HEK293 (cell line): ENCODE data around the gene WASF2.
A peak's percentile ranks its signal among the peaks of the same experiment; 100 is the strongest.

ENCODE experiments used
- BCL11A ChIP-seq: fragments of 450-650 bp; formaldehyde crosslinking; IDR thresholded peaks from 2 replicates; pipeline ENCODE4 v1.5.1; 2016; ENCODE audit warnings: low read depth, missing biosample characterization, missing genetic modification characterization
- BCL11B ChIP-seq: fragments of 450-650 bp; formaldehyde crosslinking; IDR thresholded peaks from 2 replicates; pipeline ENCODE4 v1.5.1; 2016; ENCODE audit warnings: low read depth, missing biosample characterization, missing genetic modification characterization
- HOXD13 ChIP-seq: sonication (generic); formaldehyde crosslinking; IDR thresholded peaks from 2 replicates; pipeline ENCODE4 v1.8.0; 2022; ENCODE audit warnings: missing genetic modification reagents, borderline replicate concordance
- IKZF3 ChIP-seq: fragments of 450-650 bp; IDR thresholded peaks from 2 replicates; pipeline ENCODE4 v1.5.0; 2018; ENCODE audit warnings: missing biosample characterization, mild to moderate bottlenecking, missing genetic modification characterization, moderate library complexity
- PATZ1 ChIP-seq: fragments of 450-650 bp; formaldehyde crosslinking; IDR thresholded peaks from 2 replicates; pipeline ENCODE4 v1.5.1; 2016; ENCODE audit warnings: missing biosample characterization, missing genetic modification characterization
- PBX3 ChIP-seq: sonication (generic); formaldehyde crosslinking; IDR thresholded peaks from 2 replicates; pipeline ENCODE4 v1.8.1; 2022; ENCODE audit warnings: mild to moderate bottlenecking, moderate library complexity, missing genetic modification reagents
- REPIN1 ChIP-seq: fragments of 450-650 bp; formaldehyde crosslinking; IDR thresholded peaks from 2 replicates; pipeline ENCODE4 v1.5.1; 2017; ENCODE audit warnings: missing biosample characterization, missing genetic modification characterization, low read depth
- SCRT1 ChIP-seq: fragments of 450-650 bp; formaldehyde crosslinking; IDR thresholded peaks from 2 replicates; pipeline ENCODE4 v1.5.1; 2016; ENCODE audit warnings: missing biosample characterization, missing genetic modification characterization, borderline replicate concordance
- SCRT2 ChIP-seq: fragments of 450-650 bp; formaldehyde crosslinking; IDR thresholded peaks from 2 replicates; pipeline ENCODE4 v1.5.1; 2016; ENCODE audit warnings: missing biosample characterization, missing genetic modification characterization
- TCF7L2 ChIP-seq: IDR thresholded peaks from 2 replicates; pipeline ENCODE4 v1.6.1; 2011; ENCODE audit warnings: low read depth, mild to moderate bottlenecking, inconsistent platforms, low read length, moderate library complexity, borderline replicate concordance
- YY2 ChIP-seq: fragments of 450-650 bp; formaldehyde crosslinking; IDR thresholded peaks from 2 replicates; pipeline ENCODE4 v1.5.1; 2016; ENCODE audit warnings: missing biosample characterization, missing genetic modification characterization
- ZBTB11 ChIP-seq: fragments of 450-650 bp; formaldehyde crosslinking; conservative IDR thresholded peaks from 2 replicates; pipeline ENCODE4 v1.5.1; 2016; ENCODE audit warnings: low read depth, missing biosample characterization, missing genetic modification characterization
- ZBTB21 ChIP-seq: fragments of 450-650 bp; formaldehyde crosslinking; IDR thresholded peaks from 2 replicates; pipeline ENCODE4 v1.5.1; 2017; ENCODE audit warnings: missing biosample characterization, missing genetic modification characterization
- ZBTB49 ChIP-seq: fragments of 450-650 bp; formaldehyde crosslinking; IDR thresholded peaks from 2 replicates; pipeline ENCODE4 v1.5.1; 2016; ENCODE audit warnings: missing biosample characterization, missing genetic modification characterization, low read depth
- ZBTB8A ChIP-seq: fragments of 450-650 bp; formaldehyde crosslinking; IDR thresholded peaks from 2 replicates; pipeline ENCODE4 v1.5.1; 2016; ENCODE audit warnings: missing biosample characterization, missing genetic modification characterization
- ZFP3 ChIP-seq: fragments of 450-650 bp; formaldehyde crosslinking; IDR thresholded peaks from 2 replicates; pipeline ENCODE4 v1.5.1; 2016; ENCODE audit warnings: low read depth, missing biosample characterization, missing genetic modification characterization
- ZNF10 ChIP-seq: fragments of 450-650 bp; formaldehyde crosslinking; IDR thresholded peaks from 2 replicates; pipeline ENCODE4 v1.5.1; 2017; ENCODE audit warnings: missing biosample characterization, missing genetic modification characterization
- ZNF112 ChIP-seq: fragments of 450-650 bp; formaldehyde crosslinking; IDR thresholded peaks from 2 replicates; pipeline ENCODE4 v1.5.0; 2017; ENCODE audit warnings: missing biosample characterization, missing genetic modification characterization
- ZNF133 ChIP-seq: fragments of 450-650 bp; formaldehyde crosslinking; IDR thresholded peaks from 2 replicates; pipeline ENCODE4 v1.5.1; 2016; ENCODE audit warnings: missing biosample characterization, missing genetic modification characterization
- ZNF140 ChIP-seq: fragments of 450-650 bp; formaldehyde crosslinking; IDR thresholded peaks from 2 replicates; pipeline ENCODE4 v1.5.1; 2016; ENCODE audit warnings: missing biosample characterization, missing genetic modification characterization
- ZNF174 ChIP-seq: fragments of 450-650 bp; formaldehyde crosslinking; IDR thresholded peaks from 2 replicates; pipeline ENCODE4 v1.5.0; 2017; ENCODE audit warnings: missing biosample characterization, mild to moderate bottlenecking, missing genetic modification characterization
- ZNF248 ChIP-seq: fragments of 450-650 bp; formaldehyde crosslinking; IDR thresholded peaks from 2 replicates; pipeline ENCODE4 v1.5.1; 2017; ENCODE audit warnings: missing biosample characterization, missing genetic modification characterization
- ZNF354C ChIP-seq: fragments of 450-650 bp; formaldehyde crosslinking; IDR thresholded peaks from 2 replicates; pipeline ENCODE4 v1.5.1; 2016; ENCODE audit warnings: missing biosample characterization, missing genetic modification characterization, low read depth, borderline replicate concordance
- ZNF423 ChIP-seq: fragments of 450-650 bp; formaldehyde crosslinking; IDR thresholded peaks from 2 replicates; pipeline ENCODE4 v1.5.1; 2016; ENCODE audit warnings: missing biosample characterization, missing genetic modification characterization
- ZNF426 ChIP-seq: fragments of 450-650 bp; formaldehyde crosslinking; IDR thresholded peaks from 2 replicates; pipeline ENCODE4 v1.5.1; 2017; ENCODE audit warnings: missing biosample characterization, missing genetic modification characterization, mild to moderate bottlenecking, inconsistent platforms, moderate library complexity
- ZNF521 ChIP-seq: fragments of 450-650 bp; formaldehyde crosslinking; IDR thresholded peaks from 2 replicates; pipeline ENCODE4 v1.5.1; 2017; ENCODE audit warnings: missing biosample characterization, mild to moderate bottlenecking, missing genetic modification characterization
- ZNF544 ChIP-seq: fragments of 450-650 bp; formaldehyde crosslinking; IDR thresholded peaks from 2 replicates; pipeline ENCODE4 v1.5.0; 2017; ENCODE audit warnings: missing biosample characterization, missing genetic modification characterization
- ZNF585B ChIP-seq: fragments of 450-650 bp; formaldehyde crosslinking; IDR thresholded peaks from 2 replicates; pipeline ENCODE4 v1.5.1; 2016; ENCODE audit warnings: missing biosample characterization, missing genetic modification characterization
- ZNF596 ChIP-seq: fragments of 450-650 bp; IDR thresholded peaks from 2 replicates; pipeline ENCODE4 v1.5.0; 2018; ENCODE audit warnings: missing biosample characterization, mild to moderate bottlenecking, missing genetic modification characterization, moderate library complexity
- ZNF660 ChIP-seq: fragments of 450-650 bp; IDR thresholded peaks from 2 replicates; pipeline ENCODE4 v1.5.1; 2018; ENCODE audit warnings: missing biosample characterization, mild to moderate bottlenecking, missing genetic modification characterization
- ZNF670 ChIP-seq: fragments of 450-650 bp; formaldehyde crosslinking; IDR thresholded peaks from 2 replicates; pipeline ENCODE4 v1.5.1; 2016; ENCODE audit warnings: missing biosample characterization, missing genetic modification characterization, low read depth
- ZNF776 ChIP-seq: fragments of 450-650 bp; formaldehyde crosslinking; IDR thresholded peaks from 2 replicates; pipeline ENCODE4 v1.5.0; 2017; ENCODE audit warnings: missing biosample characterization, missing genetic modification characterization, borderline replicate concordance
- ZNF830 ChIP-seq: fragments of 450-650 bp; IDR thresholded peaks from 2 replicates; pipeline ENCODE4 v1.5.0; 2018; ENCODE audit warnings: missing biosample characterization, missing genetic modification characterization, low read depth, mild to moderate bottlenecking, moderate library complexity
- ZXDB ChIP-seq: fragments of 450-650 bp; formaldehyde crosslinking; IDR thresholded peaks from 2 replicates; pipeline ENCODE4 v1.5.1; 2016; ENCODE audit warnings: missing biosample characterization, missing genetic modification characterization

Gene WASF2

GRCh38 chr1:27526569-27527222 lies 36.7 kb upstream of the WASF2 start (continued):
- no peak for TF ChIP-seq ZNF544 (tag by site-specific recombination)
- no peak for TF ChIP-seq PBX3 (CRISPR knock-in tag)
- TF ChIP-seq BCL11A (tag by site-specific recombination), result no peak; the same call in none of the 2 replicates
- TF ChIP-seq IKZF3 (tag by site-specific recombination), result no peak
- TF ChIP-seq ZNF112, result no peak
- no peak for TF ChIP-seq ZBTB11
- peak; percentile 55; the same call in 1 of the 2 replicates for TF ChIP-seq YY2 (tag by site-specific recombination)
- TF ChIP-seq ZNF585B (tag by site-specific recombination), result no peak
- no peak for TF ChIP-seq SCRT1 (tag by site-specific recombination)
- TF ChIP-seq ZNF596 (tag by site-specific recombination), result no peak
- TF ChIP-seq PATZ1 (tag by site-specific recombination), result no peak
- TF ChIP-seq ZBTB8A (tag by site-specific recombination), result no peak
- TF ChIP-seq ZNF670 (tag by site-specific recombination), result no peak
- no peak for TF ChIP-seq ZNF174 (tag by site-specific recombination)
- TF ChIP-seq ZNF354C (tag by site-specific recombination), result no peak
- TF ChIP-seq HOXD13 (CRISPR knock-in tag), result no peak
- no peak for TF ChIP-seq ZBTB49 (tag by site-specific recombination)
- no peak for TF ChIP-seq ZNF10 (tag by site-specific recombination)
- no peak for TF ChIP-seq SCRT2 (tag by site-specific recombination)
- TF ChIP-seq ZNF426, result no peak
- TF ChIP-seq ZNF133, result no peak; the same call in 1 of the 2 replicates
- no peak for TF ChIP-seq TCF7L2
- TF ChIP-seq ZNF140, result no peak
- no peak for TF ChIP-seq ZNF521 (tag by site-specific recombination)
- TF ChIP-seq ZNF830, result no peak
- no peak for TF ChIP-seq REPIN1 (tag by site-specific recombination)
- TF ChIP-seq ZFP3 (tag by site-specific recombination), result no peak
- no peak for TF ChIP-seq BCL11B
- TF ChIP-seq ZNF776 (tag by site-specific recombination), result no peak
- TF ChIP-seq ZNF423 (tag by site-specific recombination), result no peak
- TF ChIP-seq ZBTB21 (tag by site-specific recombination), result no peak
- peak; percentile 58; the same call in 1 of the 2 replicates for TF ChIP-seq ZNF248
- no peak for TF ChIP-seq ZXDB
- no peak for TF ChIP-seq ZNF660
